Ovary (tissue), 3 donors: Measurements from ENCODE around the gene CCDC83.

Source experiments
- POLR2A ChIP-seq: fragments of 450-650 bp; IDR thresholded peaks from one replicate; pipeline ENCODE4 v1.6.1; 2017; ENCODE audit warnings: antibody characterized with exemption, mild to moderate bottlenecking, moderate library complexity
- TF ChIP-seq, protein P1 (sequence below), 3 donors: fragments of 450-650 bp in 2 of 3; fragments of 200-600 bp in 1 of 3; IDR thresholded peaks; one replicate each; pipeline versions ENCODE4 v1.5.1 to v1.8.0; 2016 to 2022; ENCODE audit warnings: antibody characterized with exemption in 3 of 3, mild to moderate bottlenecking in 1 of 3
- donor health status: DM: no; HTN: no; CAD: no.

DNA sequence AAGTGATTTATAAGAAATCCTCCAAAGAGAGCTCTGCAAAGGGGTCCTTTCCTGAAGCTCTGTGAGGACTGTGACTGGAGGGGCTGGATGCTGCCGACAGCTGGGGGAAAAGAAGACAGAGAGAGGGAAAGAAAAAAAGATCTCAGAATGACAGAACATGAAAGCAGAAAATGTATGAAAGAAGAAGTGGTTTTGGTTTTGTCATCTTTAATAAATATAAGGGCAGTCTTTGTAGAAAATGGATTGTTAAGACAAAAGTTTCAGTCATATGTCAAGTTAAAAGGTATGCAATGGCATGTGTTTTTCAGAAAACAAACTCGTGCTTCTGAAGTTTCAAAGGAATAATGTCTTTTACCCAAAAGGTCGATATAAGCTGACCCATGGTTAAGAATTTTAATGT lies 105.5 kb downstream of the CCDC83 start:
- TF ChIP-seq, protein P1, sequence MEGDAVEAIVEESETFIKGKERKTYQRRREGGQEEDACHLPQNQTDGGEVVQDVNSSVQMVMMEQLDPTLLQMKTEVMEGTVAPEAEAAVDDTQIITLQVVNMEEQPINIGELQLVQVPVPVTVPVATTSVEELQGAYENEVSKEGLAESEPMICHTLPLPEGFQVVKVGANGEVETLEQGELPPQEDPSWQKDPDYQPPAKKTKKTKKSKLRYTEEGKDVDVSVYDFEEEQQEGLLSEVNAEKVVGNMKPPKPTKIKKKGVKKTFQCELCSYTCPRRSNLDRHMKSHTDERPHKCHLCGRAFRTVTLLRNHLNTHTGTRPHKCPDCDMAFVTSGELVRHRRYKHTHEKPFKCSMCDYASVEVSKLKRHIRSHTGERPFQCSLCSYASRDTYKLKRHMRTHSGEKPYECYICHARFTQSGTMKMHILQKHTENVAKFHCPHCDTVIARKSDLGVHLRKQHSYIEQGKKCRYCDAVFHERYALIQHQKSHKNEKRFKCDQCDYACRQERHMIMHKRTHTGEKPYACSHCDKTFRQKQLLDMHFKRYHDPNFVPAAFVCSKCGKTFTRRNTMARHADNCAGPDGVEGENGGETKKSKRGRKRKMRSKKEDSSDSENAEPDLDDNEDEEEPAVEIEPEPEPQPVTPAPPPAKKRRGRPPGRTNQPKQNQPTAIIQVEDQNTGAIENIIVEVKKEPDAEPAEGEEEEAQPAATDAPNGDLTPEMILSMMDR (IDR thresholded peaks at IDR 0.05), result no peak
- no peak for TF ChIP-seq POLR2A
